ENCODE data around the gene SYNGAP1.

- TF ChIP-seq POLR2AphosphoS5 (IDR thresholded peaks at IDR 0.05; ENCODE audit: low read depth) = no peak
- TF ChIP-seq CTCF (conservative IDR thresholded peaks at IDR 0.05; ENCODE audit: low read depth in 2 of 2) = no peak
- no peak for TF ChIP-seq EZH2 (IDR thresholded peaks at IDR 0.05; ENCODE audit: low read depth, unreplicated experiment)
- TF ChIP-seq ETS1 (IDR thresholded peaks at IDR 0.05) = no peak
- no peak for TF ChIP-seq REST (IDR thresholded peaks at IDR 0.05; ENCODE audit: unreplicated experiment)
- no peak for TF ChIP-seq EZH2phosphoT487 (IDR thresholded peaks at IDR 0.05; ENCODE audit: unreplicated experiment)
- TF ChIP-seq CREB1 (CRISPR knock-in tag; IDR thresholded peaks at IDR 0.05; ENCODE audit: low read depth) = no peak
- no peak for TF ChIP-seq ZNF331 (CRISPR knock-in tag; IDR thresholded peaks at IDR 0.05; ENCODE audit: low read depth)
- no peak for TF ChIP-seq JUNB (IDR thresholded peaks at IDR 0.05; ENCODE audit: unreplicated experiment)
- no peak for TF ChIP-seq ZNF114 (CRISPR knock-in tag; IDR thresholded peaks at IDR 0.05)
- no peak for TF ChIP-seq NANOG (IDR thresholded peaks at IDR 0.05; ENCODE audit: borderline replicate concordance)
- TF ChIP-seq ZNF462 (CRISPR knock-in tag; IDR thresholded peaks at IDR 0.05) = no peak
Measured at GRCh38 chr6:33405386-33405940, 14.4 kb upstream of the SYNGAP1 start.

All from GM23338 (cell line).